Measurements from ENCODE around the gene PMPCA. TPM values are rescaled to one million over a fixed set of nuclear protein-coding genes. Genes with fewer than 3 reads are reported as not detected.

Gene PMPCA
- total RNA-seq, 4 donors from 2014 or later: 29.2 to 64.4 (median 33.6) TPM

DNA sequence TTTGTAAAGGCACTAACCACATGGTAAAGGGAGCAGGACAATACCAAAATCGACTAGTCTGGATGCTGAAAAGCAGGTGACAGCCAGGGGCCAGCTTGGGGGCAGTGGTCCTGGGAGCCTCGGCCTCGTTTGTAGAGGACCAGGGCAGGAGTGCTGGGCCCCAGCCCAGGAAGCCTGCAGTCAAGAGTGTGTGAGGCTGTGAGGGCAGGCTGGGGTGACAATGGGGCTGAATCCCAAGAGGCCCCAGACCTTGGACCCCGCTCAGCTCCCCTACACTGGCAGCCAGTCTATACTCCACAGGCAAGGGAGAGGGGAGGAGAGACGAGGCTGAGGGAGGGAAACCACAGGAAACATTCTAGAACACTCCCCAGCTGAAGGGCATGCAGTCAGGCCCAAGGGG, 31.8 kb downstream of the PMPCA start:
- DNase-seq (ENCODE audit: low spot score) (no peak), ATAC-seq (ENCODE audit: low FRiP score) (no peak)
- TF ChIP-seq, protein P1, sequence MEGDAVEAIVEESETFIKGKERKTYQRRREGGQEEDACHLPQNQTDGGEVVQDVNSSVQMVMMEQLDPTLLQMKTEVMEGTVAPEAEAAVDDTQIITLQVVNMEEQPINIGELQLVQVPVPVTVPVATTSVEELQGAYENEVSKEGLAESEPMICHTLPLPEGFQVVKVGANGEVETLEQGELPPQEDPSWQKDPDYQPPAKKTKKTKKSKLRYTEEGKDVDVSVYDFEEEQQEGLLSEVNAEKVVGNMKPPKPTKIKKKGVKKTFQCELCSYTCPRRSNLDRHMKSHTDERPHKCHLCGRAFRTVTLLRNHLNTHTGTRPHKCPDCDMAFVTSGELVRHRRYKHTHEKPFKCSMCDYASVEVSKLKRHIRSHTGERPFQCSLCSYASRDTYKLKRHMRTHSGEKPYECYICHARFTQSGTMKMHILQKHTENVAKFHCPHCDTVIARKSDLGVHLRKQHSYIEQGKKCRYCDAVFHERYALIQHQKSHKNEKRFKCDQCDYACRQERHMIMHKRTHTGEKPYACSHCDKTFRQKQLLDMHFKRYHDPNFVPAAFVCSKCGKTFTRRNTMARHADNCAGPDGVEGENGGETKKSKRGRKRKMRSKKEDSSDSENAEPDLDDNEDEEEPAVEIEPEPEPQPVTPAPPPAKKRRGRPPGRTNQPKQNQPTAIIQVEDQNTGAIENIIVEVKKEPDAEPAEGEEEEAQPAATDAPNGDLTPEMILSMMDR (IDR thresholded peaks at IDR 0.05): no peak

DNA sequence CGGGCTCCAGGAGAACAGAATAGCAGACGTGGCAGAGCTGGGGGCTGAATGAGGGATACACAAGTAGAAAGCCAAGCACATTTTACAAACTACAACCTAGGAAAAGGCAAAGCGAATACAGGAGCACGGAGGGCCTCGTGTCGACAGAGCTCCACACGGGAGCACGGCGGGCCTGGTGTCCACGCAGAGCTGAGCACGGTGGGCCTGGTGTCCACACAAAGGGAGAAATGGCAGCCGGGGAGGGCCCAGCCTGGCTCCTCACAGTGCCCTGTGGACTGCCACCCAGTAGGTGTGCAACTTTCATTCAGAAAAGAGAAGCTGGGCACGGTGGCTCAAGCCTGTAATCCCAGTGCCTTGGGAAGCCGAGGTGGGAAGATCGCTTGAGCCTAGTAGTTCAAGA, 32.6 kb downstream of the PMPCA start:
- TF ChIP-seq, protein P1 (IDR thresholded peaks at IDR 0.05): no peak
- DNase-seq (ENCODE audit: low spot score): no peak
- no peak for ATAC-seq (ENCODE audit: low FRiP score)

DNA sequence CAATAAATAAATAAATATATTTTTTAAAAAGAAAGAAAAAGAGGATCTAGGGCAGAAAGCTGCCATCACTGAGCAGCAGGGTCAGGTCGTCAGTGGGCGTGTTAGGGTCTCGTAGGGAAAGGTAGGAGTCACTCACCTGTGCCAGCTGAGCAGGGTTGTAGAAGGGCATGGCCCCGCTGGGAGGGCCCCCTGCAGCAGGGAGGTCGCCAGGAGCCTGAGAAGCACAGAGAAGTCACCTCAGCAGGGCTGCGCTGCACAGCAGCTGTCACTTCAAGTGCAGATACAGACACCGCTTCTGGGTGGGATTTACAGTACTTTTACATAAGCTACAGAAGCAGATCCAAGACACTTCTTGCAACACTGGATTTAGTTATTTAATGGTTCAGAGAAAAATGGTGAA, 33.2 kb downstream of the PMPCA start:
- DNase-seq (ENCODE audit: low spot score) (no peak), ATAC-seq (ENCODE audit: low FRiP score) (no peak)
- TF ChIP-seq, protein P1 (IDR thresholded peaks at IDR 0.05): no peak

DNA sequence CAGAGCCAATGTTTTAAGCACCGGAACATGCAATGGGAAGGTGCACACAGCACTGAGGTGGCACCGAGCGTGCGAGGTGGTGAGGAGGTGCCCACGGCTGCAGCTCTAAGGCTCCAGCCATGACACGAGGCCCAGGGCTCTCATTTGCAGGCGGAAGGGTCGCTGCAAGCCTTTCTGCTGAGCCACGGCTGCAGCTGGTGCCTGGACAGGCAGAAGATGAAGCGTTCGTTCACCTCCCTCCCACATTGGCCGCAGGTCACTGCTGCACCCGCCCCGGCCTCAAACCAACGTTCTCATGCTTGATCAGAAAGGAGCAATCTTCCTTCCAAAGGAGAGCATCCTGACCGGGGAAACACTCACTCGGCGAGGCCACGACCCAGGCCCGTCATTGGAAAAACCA, 33.6 kb downstream of the PMPCA start:
- ATAC-seq (ENCODE audit: low FRiP score) (no peak), DNase-seq (ENCODE audit: low spot score) (no peak)
- TF ChIP-seq, protein P1 (IDR thresholded peaks at IDR 0.05): no peak

DNA sequence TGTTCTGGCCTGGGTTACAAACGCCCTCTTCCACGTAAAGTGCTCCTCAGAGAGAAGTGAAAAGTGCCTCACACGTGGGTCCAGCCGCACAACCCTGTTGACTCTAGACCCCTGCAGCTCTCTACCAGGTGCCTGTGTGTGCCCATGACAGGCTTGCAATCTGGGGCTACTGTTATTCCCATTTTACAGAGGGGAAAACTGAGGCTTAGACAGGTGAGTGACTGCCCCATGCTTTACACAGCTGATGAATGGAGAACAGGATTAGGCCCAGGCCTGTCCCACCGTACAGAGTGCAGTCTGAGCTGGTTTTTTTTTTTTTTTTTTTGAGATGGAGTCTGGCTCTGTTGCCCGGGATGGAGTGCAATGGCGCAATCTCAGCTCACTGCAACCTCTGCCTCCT, 35.3 kb downstream of the PMPCA start:
- DNase-seq (ENCODE audit: low spot score) (no peak), ATAC-seq (ENCODE audit: low FRiP score) (no peak)
- TF ChIP-seq, protein P1 (IDR thresholded peaks at IDR 0.05): no peak

DNA sequence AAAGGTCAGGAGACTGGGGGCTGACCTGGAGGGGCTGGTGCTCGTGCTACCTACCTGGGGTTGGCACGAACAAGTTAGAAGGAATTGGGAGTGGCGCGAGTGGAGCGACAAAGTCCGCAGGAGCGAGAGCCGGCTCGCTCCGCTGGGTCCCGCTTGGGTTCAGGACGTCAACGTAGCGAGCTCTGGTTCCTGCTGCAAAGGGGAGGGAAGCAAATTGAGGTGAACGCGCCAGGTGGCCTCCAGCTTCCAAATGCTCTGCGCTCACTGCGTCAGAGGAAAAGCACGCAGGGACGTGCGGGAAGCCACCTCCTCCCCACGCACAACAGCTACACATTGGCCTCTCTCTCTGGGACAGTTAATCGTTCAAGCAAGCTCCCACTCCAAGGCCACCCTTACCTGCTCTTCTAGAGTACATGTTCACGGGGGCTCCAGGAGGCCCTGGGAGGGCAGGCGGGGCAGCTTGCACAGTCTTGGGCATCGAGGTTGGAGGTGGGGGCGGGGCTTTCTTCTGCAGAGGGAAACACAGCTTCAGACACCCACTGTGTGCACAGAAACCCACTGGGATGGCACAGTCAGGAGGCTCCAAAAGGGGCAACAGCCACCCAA, 36.8 kb downstream of the PMPCA start:
- no peak for DNase-seq (ENCODE audit: low spot score)
- ATAC-seq (ENCODE audit: low FRiP score): no peak
- TF ChIP-seq, protein P1 (IDR thresholded peaks at IDR 0.05): no peak

DNA sequence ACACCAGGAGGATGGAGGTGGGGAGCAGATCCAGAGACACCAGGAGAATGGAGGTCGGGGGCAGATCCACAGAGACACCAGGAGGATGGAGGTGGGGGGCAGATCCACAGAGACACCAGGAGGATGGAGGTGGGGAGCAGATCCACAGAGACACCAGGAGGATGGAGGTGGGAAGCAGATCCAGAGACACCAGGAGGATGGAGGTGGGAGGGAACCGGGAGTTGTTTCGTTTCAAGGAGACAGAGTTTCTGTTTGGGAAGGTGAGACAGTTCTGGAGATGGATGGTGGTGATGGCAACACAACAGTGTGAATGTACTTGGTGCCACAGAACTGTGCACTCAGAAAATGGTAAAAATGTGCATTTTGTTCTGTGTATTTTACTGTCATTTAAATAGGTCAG, 38.2 kb downstream of the PMPCA start:
- TF ChIP-seq, protein P1 (IDR thresholded peaks at IDR 0.05): no peak
- no peak for ATAC-seq (ENCODE audit: low FRiP score)
- no peak for DNase-seq (ENCODE audit: low spot score)
